NCI-H524 treated with DMSO at 0.1 percent for 48 hours (cell line): ENCODE data around the gene HIVEP1.

Experiments used
- DNase-seq: peaks from one replicate; lab custom pipeline; 2025; lab: John Stamatoyannopoulos, UW

HIVEP1 gene

GRCh38 chr6:12190252-12190651 lies 178.1 kb downstream of the HIVEP1 start:
- no peak for DNase-seq

GRCh38 chr6:12196326-12196936 lies 184.3 kb downstream of the HIVEP1 start:
- no peak for DNase-seq

GRCh38 chr6:12198851-12199250 lies 186.7 kb downstream of the HIVEP1 start:
- no peak for DNase-seq

GRCh38 chr6:12200015-12200564 lies 188.0 kb downstream of the HIVEP1 start:
- DNase-seq, result no peak

GRCh38 chr6:12200761-12201160 lies 188.6 kb downstream of the HIVEP1 start:
- no peak for DNase-seq

- no peak for DNase-seq
Measured at GRCh38 chr6:12203001-12203400, 190.9 kb downstream of the HIVEP1 start.

- DNase-seq, result no peak
Measured at GRCh38 chr6:12208190-12208589, 196.1 kb downstream of the HIVEP1 start.

GRCh38 chr6:12208673-12209072 lies 196.6 kb downstream of the HIVEP1 start:
- no peak for DNase-seq
